GM23338 (cell line): ENCODE measurements around the gene TTC9C. TPM values are rescaled to one million over a fixed set of nuclear protein-coding genes. Genes with fewer than 3 reads are reported as not detected.

ENCODE experiments used
- ATAC-seq: fragments of 200-7000 bp; cut with Tn5 transposase; 3 replicates; pipeline ENCODE4 v1.9.1; 2020
- DNase-seq: peaks from one replicate; pipeline ENCODE4 v3.0.0-alpha.2; 2015; ENCODE audit warnings: low spot score
- H2AFZ ChIP-seq: fragments of 200-600 bp; sonication (generic); 2 replicates; pipeline ENCODE4 v1.8.0; 2016; ENCODE audit warnings: antibody characterized with exemption, mild to moderate bottlenecking, moderate library complexity
- H3F3A ChIP-seq: fragments of 200-600 bp; sonication (generic); replicated peaks from 2 replicates; pipeline ENCODE4 v1.8.0; 2017; ENCODE audit warnings: antibody characterized with exemption, mixed run types, low read depth
- H3K27ac ChIP-seq: fragments of 200-600 bp; sonication (generic); 2 replicates; pipeline ENCODE4 v1.6.1; 2016; ENCODE audit warnings: low read depth
- H3K27me3 ChIP-seq: fragments of 200-600 bp; sonication (generic); 2 replicates; pipeline ENCODE4 v1.8.0; 2016; ENCODE audit warnings: mild to moderate bottlenecking, mixed run types, moderate library complexity; ENCODE audit not compliant: insufficient read depth
- H3K36me3 ChIP-seq: fragments of 200-600 bp; sonication (generic); 2 replicates; pipeline ENCODE4 v1.8.0; 2016; ENCODE audit warnings: mild to moderate bottlenecking; ENCODE audit not compliant: insufficient read depth
- H3K4me1 ChIP-seq: fragments of 200-600 bp; sonication (generic); 2 replicates; pipeline ENCODE4 v1.8.0; 2016; ENCODE audit warnings: mild to moderate bottlenecking, moderate library complexity; ENCODE audit not compliant: insufficient read depth
- H3K4me2 ChIP-seq: fragments of 200-600 bp; sonication (generic); 2 replicates; pipeline ENCODE4 v1.7.1; 2017; ENCODE audit warnings: mixed run types
- H3K4me3 ChIP-seq: fragments of 200-600 bp; sonication (generic); 2 replicates; pipeline ENCODE4 v1.6.1; 2016; ENCODE audit warnings: mixed run types
- H3K79me2 ChIP-seq: fragments of 200-600 bp; sonication (generic); replicated peaks from 2 replicates; pipeline ENCODE4 v1.8.0; 2017; ENCODE audit warnings: mild to moderate bottlenecking; ENCODE audit not compliant: insufficient read depth
- H3K9me2 ChIP-seq: fragments of 200-600 bp; sonication (generic); 2 replicates; pipeline ENCODE4 v1.8.0; 2017; ENCODE audit not compliant: insufficient read depth
- H4K20me1 ChIP-seq: fragments of 200-600 bp; sonication (generic); replicated peaks from 2 replicates; pipeline ENCODE4 v1.8.0; 2017; ENCODE audit warnings: mild to moderate bottlenecking; ENCODE audit not compliant: insufficient read depth
- H3K27ac Mint-ChIP-seq: 2 replicates; pipeline ENCODE4 v1.8.0; 2020; ENCODE audit warnings: inconsistent platforms, mild to moderate bottlenecking, moderate library complexity, mixed read lengths
- H3K27me3 Mint-ChIP-seq: 3 replicates; pipeline ENCODE4 v1.8.0; 2022; ENCODE audit warnings: low read depth, mild to moderate bottlenecking, moderate library complexity, mixed read lengths, inconsistent platforms; ENCODE audit not compliant: insufficient read depth, poor library complexity
- H3K36me3 Mint-ChIP-seq: 3 replicates; pipeline ENCODE4 v1.8.0; 2021; ENCODE audit warnings: low read depth, mild to moderate bottlenecking, inconsistent platforms, moderate library complexity, mixed read lengths
- H3K4me1 Mint-ChIP-seq: 3 replicates; pipeline ENCODE4 v1.8.0; 2020; ENCODE audit warnings: mild to moderate bottlenecking, inconsistent platforms, mixed read lengths
- H3K4me3 Mint-ChIP-seq: 3 replicates; pipeline ENCODE4 v1.8.0; 2021; ENCODE audit warnings: moderate library complexity, mild to moderate bottlenecking, inconsistent platforms, mixed read lengths
- H3K9me3 Mint-ChIP-seq: 3 replicates; pipeline ENCODE4 v1.8.0; 2020; ENCODE audit warnings: moderate library complexity, mild to moderate bottlenecking, inconsistent platforms, mixed read lengths
- CREB1 ChIP-seq: fragments of 250-450 bp; sonication (Bioruptor Pico); IDR thresholded peaks from 2 replicates; pipeline ENCODE4 v1.5.0; 2020; ENCODE audit warnings: low read depth, mild to moderate bottlenecking, moderate library complexity
- CTCF ChIP-seq, 2 experiments: fragments of 200-600 bp in 1 of 2; sonication (generic) in 1 of 2; conservative IDR thresholded peaks; 2 replicates each; pipeline versions ENCODE4 v1.5.1 to v1.6.1; 2016 to 2017; ENCODE audit warnings: antibody characterized with exemption in 2 of 2, low read depth in 2 of 2, mild to moderate bottlenecking in 2 of 2, moderate library complexity in 1 of 2
- EZH2 ChIP-seq: fragments of 200-600 bp; sonication (generic); IDR thresholded peaks from one replicate; pipeline ENCODE4 v1.8.0; 2017; ENCODE audit warnings: antibody characterized with exemption, mild to moderate bottlenecking, low read depth; ENCODE audit not compliant: unreplicated experiment
- JUNB ChIP-seq: IDR thresholded peaks from one replicate; pipeline ENCODE4 v1.6.1; 2016; ENCODE audit warnings: antibody characterized with exemption; ENCODE audit not compliant: unreplicated experiment
- NANOG ChIP-seq: IDR thresholded peaks from 2 replicates; pipeline ENCODE4 v1.6.1; 2016; ENCODE audit warnings: antibody characterized with exemption, borderline replicate concordance
- POLR2AphosphoS5 ChIP-seq: IDR thresholded peaks from 2 replicates; pipeline ENCODE4 v1.6.1; 2016; ENCODE audit warnings: antibody characterized with exemption, low read depth
- REST ChIP-seq: IDR thresholded peaks from one replicate; pipeline ENCODE4 v1.6.1; 2018; ENCODE audit warnings: antibody characterized with exemption; ENCODE audit not compliant: unreplicated experiment
- STAT1 ChIP-seq: IDR thresholded peaks from one replicate; pipeline ENCODE4 v1.6.1; 2016; ENCODE audit warnings: antibody characterized with exemption; ENCODE audit not compliant: unreplicated experiment
- ZNF114 ChIP-seq: fragments of 250-450 bp; sonication (Bioruptor Pico); IDR thresholded peaks from 2 replicates; pipeline ENCODE4 v1.5.0; 2020; ENCODE audit warnings: mild to moderate bottlenecking, moderate library complexity
- ZNF331 ChIP-seq: fragments of 250-450 bp; sonication (Bioruptor Pico); IDR thresholded peaks from 2 replicates; pipeline ENCODE4 v1.5.0; 2020; ENCODE audit warnings: low read depth, mild to moderate bottlenecking, moderate library complexity
- polyA plus RNA-seq: library from polyadenylated mRNA; unstranded; fragments of >200 nt; fragmentation: Nextera tagmentation; extraction: Ambion mirVana; gene quantifications from 2 replicates; pipeline ENCODE4 v1.2.1, GENCODE V29; 2016
- total RNA-seq: library from RNA; depleted of rRNA; stranded (reverse); fragments of >200 nt; shearing (Covaris generic); gene quantifications from 2 replicates; pipeline ENCODE4 v1.2.3, GENCODE V29; 2014
- TF ChIP-seq, protein P1 (sequence below): IDR thresholded peaks from 2 replicates; pipeline ENCODE4 v1.6.1; 2016; ENCODE audit warnings: antibody characterized with exemption

The TTC9C gene
- total and polyA plus RNA-seq, 2 experiments from 2014 or later: 27.5 to 42.0 TPM

DNA sequence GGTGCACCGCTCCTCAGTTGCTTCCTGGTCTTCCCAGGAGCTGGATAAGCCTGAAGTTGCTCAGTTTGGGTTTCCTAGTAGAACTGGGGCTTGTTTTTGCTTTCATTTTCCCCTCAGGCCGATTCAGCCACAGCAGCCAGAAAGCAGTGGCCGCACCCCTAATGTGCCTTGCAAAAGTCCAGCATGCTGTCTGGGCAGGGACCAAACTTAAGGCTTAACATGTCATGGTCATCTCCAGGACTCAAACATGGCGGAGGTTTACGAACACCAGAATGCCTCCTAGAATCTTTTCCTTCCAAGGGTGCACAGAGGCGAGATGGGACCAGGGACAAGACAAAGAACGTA lies 18.3 kb upstream of the TTC9C start:
- no peak for TF ChIP-seq ZNF114
- no peak for TF ChIP-seq CREB1 (CRISPR knock-in tag)
- TF ChIP-seq POLR2AphosphoS5: no peak
- Histone ChIP-seq H3K9me2 (no peaks in the 10 kb centered on the region), H3K36me3 (peaks cover 35% of the 10 kb centered on the region), H3K4me2 (peak overlapping the region; percentile 95), H3K79me2 (peaks cover 3% of the 10 kb centered on the region), H4K20me1 (no peaks in the 10 kb centered on the region; the same call in none of the 2 replicates), H3K4me1 (peaks cover 31% of the 10 kb centered on the region), H3K27ac (peak overlapping the region; percentile 100), H3K27me3 (no peaks in the 10 kb centered on the region), H3K4me3 (peak overlapping the region; percentile 82), H2AFZ (peak overlapping the region; percentile 74; the same call in 1 of the 2 replicates), H3F3A (peaks cover 64% of the 10 kb centered on the region)
- Mint-ChIP-seq H3K4me3 (peak overlapping the region; percentile 92), H3K36me3 (peaks cover 51% of the 10 kb centered on the region), H3K27me3 (peaks cover 26% of the 10 kb centered on the region), H3K9me3 (no peaks in the 10 kb centered on the region), H3K27ac (peak overlapping the region; percentile 99), H3K4me1 (peaks cover 56% of the 10 kb centered on the region)
- peak; percentile 0 for ATAC-seq
- no peak for DNase-seq

DNA sequence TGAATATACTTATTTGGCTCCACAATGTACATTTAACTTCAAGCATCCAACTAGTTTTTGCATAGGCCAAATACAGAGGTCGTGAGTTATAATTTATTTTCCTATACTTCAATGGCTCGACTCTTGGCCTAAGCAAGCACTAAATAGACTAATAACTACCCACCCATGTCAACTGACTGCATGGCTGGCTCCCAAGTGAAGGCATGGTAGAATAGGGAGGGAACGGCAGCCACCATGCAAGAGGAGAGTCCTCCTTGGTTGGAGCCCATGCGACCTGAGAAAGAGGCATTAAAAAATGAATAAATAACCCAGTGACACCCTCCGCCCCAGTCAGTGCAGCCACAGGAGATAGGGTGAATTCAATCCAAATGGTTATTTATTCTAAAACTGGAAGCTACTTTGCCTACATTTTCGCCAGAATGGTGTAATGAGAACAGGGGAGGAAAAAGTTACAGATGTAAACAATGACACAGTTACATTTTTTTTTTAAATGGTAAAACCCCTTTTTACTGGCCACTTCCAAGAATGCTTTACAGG lies 15.9 kb upstream of the TTC9C start:
- peaks cover 13% of the 10 kb centered on the region; the same call in 1 of the 2 replicates for H3K79me2 ChIP-seq
- H3K36me3 Mint-ChIP-seq: peaks cover 71% of the 10 kb centered on the region
- no peaks in the 10 kb centered on the region for H3K9me3 Mint-ChIP-seq
- no peaks in the 10 kb centered on the region for H3K9me2 ChIP-seq
- H2AFZ ChIP-seq: no peak overlapping the region
- H3K27me3 ChIP-seq: no peaks in the 10 kb centered on the region
- peaks cover 28% of the 10 kb centered on the region for H3K4me1 ChIP-seq
- peaks cover 62% of the 10 kb centered on the region for H3F3A ChIP-seq
- no peak overlapping the region for H3K27ac ChIP-seq
- no peak for ATAC-seq
- H3K4me1 Mint-ChIP-seq: peaks cover 68% of the 10 kb centered on the region
- H3K27me3 Mint-ChIP-seq: peaks cover 17% of the 10 kb centered on the region
- peak overlapping the region; percentile 40 for H3K27ac Mint-ChIP-seq
- H3K4me3 Mint-ChIP-seq: no peak overlapping the region
- no peak for DNase-seq
- H4K20me1 ChIP-seq: peaks cover 12% of the 10 kb centered on the region
- peaks cover 56% of the 10 kb centered on the region for H3K36me3 ChIP-seq
- no peak overlapping the region for H3K4me2 ChIP-seq
- no peak overlapping the region for H3K4me3 ChIP-seq
- TF ChIP-seq CTCF (conservative IDR thresholded peaks at IDR 0.05; ENCODE audit: low read depth in 2 of 2): no peak
- no peak for TF ChIP-seq POLR2AphosphoS5
- TF ChIP-seq, protein P1, sequence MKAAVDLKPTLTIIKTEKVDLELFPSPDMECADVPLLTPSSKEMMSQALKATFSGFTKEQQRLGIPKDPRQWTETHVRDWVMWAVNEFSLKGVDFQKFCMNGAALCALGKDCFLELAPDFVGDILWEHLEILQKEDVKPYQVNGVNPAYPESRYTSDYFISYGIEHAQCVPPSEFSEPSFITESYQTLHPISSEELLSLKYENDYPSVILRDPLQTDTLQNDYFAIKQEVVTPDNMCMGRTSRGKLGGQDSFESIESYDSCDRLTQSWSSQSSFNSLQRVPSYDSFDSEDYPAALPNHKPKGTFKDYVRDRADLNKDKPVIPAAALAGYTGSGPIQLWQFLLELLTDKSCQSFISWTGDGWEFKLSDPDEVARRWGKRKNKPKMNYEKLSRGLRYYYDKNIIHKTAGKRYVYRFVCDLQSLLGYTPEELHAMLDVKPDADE: no peak
- TF ChIP-seq JUNB: no peak
- TF ChIP-seq CREB1 (CRISPR knock-in tag): no peak
- TF ChIP-seq ZNF331: no peak
- no peak for TF ChIP-seq EZH2
- TF ChIP-seq REST: no peak
- TF ChIP-seq STAT1: no peak
- TF ChIP-seq NANOG: no peak
